Measurements from ENCODE around the gene SACM1L. TPM values are rescaled to one million over a fixed set of nuclear protein-coding genes. Genes with fewer than 3 reads are reported as not detected.
"Not testable (repeated sequence)": the region's sequence is repeated elsewhere in the genome, so short reads cannot be mapped to it uniquely, and the experiment has no call there.

The SACM1L gene
- polyA plus RNA-seq, 1 donor: 87.8 TPM

DNA sequence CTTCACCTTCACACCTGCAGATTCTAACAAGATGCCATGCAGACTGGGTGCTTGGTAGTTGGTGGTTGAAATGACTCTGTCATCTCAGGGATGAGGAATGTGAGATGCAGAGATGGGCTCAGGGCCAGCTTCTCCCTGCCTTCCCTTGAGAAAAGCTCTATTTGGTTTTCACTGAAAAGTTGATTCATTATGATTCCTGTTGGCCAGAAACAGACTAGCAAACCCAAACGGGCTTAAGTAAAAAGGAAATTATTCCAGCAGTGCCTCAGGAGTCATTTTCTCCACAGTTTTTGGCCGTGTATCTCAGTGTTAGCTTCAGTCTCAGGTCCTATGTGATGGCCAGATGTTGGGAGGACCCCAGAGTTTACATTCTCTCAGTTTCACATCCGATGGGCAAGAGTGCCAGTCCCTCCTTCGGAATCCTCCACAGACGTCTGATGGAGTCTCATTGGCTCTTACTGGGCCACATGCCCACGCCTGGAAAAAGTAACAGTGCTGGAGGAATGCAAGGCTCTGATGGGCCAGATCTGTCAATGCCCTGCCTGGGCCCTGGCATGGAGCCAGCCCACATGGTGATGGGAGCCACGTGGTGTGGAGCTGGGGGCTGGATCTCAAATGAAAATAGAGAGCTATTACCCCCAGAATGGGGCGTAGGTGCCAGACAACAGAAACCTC lies 22.3 kb upstream of the SACM1L start:
- DNase-seq: no peak

DNA sequence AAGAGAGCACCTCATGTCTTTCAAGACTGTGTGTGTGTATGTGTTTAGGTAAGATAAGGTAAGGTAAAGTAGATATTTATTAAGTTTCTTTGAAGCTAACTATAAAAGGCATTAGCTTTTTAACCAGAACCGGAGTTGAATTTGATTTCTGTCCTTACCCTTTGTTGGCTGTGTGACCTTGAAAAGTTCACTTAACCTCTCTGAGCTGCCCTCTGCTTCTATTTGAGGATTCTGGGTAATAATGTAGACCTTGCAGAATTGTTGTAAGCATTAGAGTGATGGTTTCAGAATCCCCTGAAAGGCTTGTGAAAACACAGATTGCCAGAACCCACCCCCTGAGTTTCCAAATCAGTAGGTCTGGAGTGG lies 21.6 kb upstream of the SACM1L start:
- no peak for DNase-seq

DNA sequence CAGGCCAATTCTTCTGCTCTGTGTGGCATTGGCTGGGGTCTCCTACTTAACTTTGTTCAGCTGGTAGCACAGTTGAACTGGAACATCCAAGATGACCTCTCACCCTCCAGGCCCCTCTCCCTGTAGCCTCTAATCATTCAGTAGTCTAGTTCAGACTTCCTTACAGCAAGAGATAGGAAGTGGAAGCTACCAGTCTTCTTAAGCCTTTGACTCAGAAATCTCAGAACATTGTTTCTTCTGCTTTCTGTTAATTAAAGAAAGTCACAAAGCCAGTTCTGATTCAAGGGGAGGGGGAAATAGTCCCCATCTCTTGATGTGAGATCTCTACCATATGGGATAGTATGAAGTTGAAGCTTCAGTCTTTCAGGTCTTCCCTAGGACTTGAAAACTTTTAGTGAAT lies 18.8 kb upstream of the SACM1L start:
- no peak for DNase-seq

DNA sequence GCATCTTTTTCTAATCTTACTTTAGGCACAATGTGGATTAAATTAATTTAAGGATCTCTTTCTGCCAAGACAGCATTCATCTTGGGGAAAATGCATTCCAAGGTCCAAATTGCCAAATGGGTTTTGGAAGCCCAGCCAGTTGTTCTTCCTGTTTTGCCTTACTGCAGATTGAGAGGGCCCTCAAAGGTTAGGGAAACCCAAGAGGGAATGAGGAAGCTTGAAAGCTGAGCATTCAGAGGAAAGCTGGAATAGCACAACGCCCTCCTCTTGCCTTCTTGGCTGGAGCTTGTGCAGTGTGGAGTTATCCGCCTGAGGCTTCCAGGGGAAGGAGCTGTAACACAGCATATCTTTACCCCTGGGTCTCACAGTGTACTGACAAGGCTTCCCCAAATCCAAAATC lies 18.2 kb upstream of the SACM1L start:
- no peak for DNase-seq

DNA sequence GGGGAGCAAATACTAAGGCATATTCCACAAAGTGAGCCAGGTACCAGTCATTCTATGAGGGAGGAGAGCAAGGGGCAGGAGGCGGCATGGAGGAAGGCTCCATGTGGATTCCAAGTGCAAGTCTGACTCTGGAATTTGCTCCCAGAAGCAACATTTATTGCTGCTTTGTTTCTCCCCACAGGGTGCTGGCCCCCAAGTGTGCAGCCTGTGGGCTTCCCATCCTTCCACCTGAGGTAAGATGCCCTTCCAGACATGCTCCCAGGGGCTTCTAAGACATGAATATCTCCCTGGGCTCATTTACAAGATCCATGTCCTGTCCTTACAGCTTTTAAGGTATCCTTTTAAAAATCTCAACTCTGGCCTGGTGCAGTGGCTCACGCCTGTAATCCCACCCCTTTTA lies 15.9 kb upstream of the SACM1L start:
- no peak for DNase-seq

DNA sequence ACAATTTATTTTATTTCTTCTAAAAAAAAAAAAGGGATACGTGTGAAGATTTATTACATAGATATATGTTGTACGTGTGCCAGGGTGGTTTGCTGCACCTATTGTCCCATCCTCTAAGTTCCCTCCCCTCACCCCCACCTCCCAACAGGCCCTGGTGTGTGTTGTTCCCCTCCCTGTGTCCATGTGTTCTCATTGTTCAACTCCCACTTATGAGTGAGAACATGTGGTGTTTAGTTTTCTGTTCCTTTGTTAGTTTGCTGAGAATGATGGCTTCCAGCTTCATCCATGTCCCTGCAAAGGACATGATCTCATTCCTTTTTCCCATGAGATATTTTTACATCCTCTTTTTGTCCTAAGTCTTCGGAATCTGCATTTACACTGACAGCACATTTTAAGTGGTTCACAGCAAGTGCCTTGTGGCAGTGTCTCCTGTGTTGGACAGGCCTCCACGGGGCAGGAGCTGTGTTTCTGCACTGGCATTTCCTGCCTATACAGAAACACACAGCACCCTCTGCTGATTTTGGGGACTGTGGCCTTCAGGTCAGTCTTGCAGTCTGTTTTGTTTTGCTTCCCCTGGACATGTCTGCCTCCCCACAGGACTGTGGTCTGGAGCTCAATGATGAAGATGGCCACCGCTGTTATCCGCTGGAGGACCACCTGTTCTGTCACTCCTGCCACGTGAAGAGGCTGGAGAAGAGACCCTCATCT lies 12.7 kb upstream of the SACM1L start:
- no peak for DNase-seq

DNA sequence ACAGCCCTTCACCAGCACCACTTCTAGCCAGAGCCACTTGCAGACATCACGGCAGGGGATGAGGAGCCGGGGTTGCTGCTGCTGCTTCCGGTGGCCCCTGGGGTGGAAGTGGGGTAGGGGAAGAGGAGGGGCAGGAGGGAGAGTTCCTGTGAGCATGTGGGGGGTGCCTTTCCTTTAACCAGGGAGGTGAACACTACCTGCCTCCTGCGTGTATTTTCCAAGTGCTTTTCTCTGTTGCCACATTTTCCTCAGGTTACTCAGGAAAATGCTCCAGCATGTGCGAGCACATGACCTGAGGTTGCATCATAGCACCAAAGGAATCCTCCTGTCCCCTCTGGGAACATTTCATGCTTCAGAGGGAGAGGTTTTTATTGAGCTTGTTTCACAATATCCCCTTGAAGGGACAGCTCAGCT lies 12.2 kb upstream of the SACM1L start:
- no peak for DNase-seq

DNA sequence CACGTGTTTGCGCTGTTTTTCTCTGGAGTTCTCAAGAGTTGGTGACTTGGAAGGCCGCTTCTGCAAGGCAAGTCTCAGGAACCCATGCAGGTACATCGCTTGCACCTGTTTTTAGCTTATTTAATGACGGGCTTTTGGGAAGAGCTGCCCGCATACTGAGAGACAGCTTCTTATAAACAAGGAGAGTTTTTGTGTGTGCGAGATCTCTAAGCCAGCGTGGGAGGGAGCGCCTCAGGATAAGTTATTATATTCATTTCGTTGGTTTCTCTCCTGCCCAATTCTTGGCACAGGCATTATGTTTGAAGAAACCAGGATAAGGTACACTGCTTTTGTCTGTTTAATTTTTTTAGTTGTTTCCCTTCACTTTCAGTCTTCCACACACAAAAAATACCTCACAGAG lies 11.4 kb upstream of the SACM1L start:
- no peak for DNase-seq

DNA sequence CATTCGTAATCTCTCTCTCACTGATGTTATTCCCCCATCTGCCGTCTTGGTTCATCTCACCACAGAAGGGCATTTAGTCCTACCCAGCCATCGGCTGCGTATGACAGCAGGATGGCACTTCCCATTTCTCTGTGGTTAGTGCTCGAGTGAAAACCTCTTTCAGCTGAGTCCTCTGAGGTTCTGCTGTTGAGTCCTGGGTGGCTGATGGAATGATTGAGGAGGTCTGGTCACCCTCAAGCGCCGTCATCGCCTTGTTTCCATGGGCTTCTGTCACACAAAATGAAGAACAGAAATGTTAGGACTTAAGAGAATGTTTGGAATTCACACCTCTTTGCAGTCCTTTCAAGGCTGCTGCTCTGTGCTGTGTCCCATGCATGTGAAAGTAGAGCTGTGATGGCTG lies 9.4 kb upstream of the SACM1L start:
- DNase-seq: no peak

DNA sequence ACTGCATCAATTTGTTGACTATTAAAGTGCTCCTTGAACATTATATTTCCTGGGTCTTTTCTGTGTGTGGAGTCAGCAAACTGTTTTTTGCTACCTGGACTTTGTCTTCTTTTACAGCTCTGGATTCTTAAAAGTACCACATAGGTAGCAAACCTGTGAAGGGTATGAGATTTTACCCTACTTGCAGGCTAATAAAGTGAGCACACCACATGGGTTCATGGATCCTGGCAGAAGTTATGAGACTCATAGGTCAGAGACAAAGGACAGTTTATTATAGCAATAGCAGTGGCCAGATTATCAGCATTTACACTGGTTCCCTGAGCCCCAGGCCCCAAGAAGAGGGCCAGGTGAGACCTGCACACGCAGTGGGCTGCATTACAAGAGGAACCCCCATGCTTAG lies 8.0 kb upstream of the SACM1L start:
- DNase-seq: no peak

DNA sequence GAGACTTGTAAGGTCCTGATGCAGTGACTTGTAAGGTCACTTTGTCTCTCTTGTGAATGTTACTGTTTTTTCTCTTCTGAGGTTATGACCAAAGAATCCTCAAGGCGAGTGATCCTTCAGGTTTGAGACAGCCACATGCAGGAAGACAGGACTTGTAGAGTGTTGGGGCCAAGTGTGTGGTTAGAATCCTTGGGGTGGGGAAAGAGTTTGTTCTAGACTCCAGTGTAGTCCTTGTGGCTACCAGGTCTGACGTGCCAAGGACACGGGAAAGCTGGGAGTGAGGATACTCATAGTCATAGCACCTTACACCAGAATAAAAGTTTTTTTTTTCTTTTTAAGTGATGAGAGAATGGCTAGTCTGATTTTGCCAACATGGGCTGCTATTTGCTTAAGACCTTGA lies 7.3 kb upstream of the SACM1L start:
- DNase-seq: no peak

DNA sequence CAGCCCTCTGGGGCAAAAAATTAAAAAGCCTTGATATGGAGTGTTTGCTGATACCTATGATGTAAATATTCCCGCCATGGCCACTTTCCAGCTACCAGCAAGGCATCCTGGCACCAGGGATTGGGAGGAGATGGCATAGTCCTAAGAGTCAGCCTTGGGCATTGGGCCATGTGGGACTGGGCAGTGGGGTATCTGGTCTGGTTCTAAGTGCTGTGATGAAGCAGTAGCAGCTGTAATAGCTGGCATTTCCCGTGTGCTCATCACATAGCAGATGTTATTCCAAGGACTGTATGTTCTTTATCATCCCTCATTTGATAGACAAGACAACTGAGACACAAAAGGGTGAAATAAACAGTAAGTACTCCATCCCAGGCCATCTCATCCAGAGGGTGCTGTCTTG lies 6.9 kb upstream of the SACM1L start:
- no peak for DNase-seq

DNA sequence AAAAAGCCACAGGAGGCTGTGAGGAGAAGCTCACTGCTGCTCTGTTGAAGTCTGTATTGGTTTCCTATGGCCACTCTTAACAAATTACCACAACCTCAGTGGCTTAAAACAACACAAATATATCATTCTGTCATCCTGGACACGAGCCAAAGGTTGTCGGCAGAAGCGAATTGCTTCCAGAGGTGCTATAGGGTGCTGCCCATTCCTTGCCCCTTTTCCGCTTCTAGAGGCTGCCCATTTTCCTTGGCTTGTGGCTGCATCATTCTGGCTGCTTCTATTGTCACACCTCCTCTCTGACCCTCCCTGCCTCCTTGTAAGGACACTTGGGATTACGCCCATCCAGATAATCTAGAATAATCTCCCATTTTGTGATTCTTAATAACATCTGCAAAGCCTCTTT lies 6.4 kb upstream of the SACM1L start:
- no peak for DNase-seq

DNA sequence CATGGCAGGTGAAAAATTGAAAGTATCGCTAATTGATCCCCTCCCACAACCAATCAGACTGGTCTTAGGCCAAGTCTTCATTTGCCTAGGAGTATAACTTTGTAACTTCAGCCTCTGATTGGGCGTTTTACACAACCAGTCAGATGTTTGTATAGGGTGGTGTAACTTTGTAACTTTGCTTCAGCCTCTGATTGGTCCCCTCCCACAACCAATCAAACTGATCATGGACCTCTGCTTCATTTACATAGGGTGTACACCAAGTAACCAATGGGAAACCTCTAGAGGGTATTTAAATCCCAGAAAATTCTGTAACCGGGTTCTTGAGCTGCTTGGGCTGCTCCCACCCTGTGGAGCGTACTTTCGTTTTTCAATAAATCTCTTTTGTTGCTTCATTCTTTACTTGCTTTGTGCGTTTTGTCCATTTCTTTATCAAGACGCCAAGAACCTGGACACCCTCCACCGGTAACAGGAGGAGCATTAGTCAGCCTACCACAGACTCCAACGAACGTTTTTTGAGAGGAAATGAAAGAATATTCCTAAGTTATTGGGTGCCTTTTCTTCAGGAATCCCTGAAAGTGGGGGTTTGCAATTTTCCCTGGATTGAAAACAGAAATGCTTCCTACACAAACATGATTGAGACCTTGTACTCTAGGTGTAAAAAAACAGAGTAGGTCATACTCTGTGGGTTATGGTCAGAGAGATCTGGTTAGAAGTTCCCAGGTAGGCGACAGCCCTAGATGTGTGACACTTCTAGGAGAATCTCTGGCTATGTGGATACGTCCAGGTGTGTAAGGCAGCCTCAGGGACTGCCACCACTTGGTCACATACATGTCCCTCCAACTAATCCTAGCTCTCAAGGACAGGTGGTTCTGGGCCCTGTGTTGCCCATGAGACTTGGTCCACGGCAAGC lies 5.5 kb upstream of the SACM1L start:
- no peak for DNase-seq

DNA sequence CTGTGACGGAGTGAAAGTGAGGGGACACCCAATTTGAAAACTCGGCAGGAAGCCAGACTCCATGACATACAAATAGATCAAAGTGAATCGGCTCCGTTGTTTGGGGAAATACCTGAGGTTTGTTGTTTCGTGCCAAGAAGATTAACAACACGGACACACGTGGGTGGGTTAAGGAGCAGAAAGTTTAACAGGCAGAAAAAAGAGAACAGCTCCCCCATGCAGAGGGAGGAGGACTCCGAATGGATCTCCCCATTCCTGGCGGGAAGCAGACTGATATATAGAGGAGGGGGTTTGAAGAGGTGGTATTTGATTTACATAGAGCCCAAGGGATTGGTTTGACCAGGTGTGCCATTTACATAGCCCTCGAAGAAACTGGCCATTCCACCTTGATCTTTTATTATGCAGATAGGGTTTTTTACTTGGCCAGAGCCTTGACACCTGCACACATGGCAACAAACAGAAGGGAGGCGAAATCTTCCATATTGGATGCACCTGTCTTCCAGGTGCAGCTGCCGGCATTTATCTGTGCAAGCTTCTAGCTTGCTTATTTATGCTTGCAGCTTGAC lies 4.8 kb upstream of the SACM1L start:
- no peak for DNase-seq

DNA sequence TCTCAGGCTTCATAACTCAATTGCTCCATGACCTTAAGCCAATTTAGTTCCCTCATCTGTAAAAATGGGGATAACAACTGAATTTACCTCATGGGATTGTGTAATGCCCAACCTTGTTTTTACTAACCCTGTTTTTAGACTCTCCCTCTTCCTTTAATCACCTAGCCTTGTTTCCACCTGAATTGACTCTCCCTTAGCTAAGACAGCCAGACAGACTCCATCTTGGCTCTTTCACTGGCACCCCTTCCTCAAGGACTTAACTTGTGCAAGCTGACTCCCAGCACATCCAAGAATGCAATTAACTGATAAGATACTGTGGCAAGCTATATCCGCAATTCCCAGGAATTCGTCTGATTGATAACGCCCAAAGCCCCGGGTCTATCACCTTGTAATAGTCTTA lies 3.5 kb upstream of the SACM1L start:
- not testable (repeated sequence) for DNase-seq

DNA sequence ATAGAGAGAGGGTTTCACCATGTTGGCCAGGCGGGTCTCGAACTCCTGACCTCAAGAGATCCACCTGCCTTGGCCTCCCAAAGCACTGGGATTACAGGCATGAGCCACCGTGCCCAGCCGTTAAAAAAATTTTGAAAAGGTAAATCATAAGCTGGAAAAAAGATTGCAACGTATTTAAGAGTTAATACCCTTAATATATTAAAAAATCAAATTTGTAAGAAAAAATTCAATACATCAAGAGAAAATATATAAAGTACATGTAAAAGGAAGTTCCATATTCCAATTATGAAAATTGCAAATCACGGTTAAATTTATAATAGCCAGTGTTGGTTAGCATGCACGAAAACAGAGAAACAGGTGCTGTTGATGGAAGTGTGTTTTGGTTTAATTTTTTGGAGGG lies 2.3 kb upstream of the SACM1L start:
- no peak for DNase-seq

DNA sequence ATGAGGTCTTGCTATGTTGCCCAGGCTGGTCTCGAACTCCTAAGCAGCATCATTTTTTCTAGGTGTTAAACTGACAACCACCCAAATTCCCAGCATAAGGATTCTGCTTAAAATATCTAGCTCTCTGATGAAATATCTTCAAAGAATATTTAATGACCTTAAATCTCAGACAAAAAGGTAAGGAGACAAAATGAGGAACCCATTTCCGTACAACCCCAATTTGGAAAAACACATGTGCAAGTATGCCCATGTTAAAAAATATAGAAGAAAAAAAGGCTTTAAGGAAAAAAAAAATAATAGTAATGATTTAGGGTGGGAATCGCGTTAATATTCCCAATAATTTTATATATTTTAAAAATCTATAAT lies 1.4 kb upstream of the SACM1L start:
- no peak for DNase-seq

DNA sequence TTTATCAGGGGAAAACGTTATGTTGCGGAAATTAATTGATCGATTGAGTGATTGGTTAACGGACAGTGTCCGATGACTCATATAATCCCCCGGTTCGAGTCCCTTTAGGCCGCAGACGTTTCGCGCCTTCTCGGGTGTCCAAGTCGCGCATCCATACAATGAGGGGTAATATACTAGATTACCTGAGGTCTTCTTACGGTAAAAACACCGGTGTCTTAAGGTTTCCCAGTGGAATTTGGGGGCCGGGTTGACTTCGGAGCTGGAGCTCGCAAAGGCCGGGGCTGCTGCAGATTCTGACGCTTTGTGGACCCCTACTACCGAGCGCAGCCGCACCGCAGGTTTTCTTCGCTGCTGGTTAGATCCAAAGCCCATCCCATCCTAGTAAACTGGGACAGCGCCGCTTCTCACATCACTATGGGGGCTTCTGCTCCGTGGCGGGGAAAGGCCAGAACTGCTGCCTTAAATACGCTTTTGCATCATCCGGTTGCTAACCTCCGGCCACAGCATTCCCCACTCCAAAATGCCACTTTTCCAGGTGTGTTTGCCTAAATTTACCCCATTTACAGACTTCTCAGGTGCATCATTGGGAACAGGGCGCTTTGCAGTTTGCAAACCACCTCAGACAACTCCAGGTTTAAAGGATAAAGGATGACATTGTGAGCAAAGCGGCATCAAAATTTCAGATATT lies 858 bp upstream of the SACM1L start:
- DNase-seq: no peak

DNA sequence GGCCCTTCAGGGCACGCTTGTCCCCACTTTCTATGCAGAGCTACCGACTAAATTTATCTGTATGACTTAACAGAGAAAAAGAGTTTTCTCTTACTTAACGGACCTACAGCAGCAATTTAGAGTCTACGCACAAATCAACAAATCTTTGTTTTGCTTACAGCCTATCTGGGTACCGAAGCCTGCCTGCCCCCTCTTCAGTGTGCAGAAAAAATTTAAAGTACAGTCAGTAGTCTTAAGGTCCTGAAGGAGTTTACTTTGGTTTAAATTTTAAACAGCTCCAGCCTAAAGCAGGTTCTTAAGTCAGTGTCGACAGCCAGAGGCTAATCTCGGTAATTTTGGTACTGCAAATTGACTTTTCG lies 570 bp downstream of the SACM1L start:
- DNase-seq: no peak

DNA sequence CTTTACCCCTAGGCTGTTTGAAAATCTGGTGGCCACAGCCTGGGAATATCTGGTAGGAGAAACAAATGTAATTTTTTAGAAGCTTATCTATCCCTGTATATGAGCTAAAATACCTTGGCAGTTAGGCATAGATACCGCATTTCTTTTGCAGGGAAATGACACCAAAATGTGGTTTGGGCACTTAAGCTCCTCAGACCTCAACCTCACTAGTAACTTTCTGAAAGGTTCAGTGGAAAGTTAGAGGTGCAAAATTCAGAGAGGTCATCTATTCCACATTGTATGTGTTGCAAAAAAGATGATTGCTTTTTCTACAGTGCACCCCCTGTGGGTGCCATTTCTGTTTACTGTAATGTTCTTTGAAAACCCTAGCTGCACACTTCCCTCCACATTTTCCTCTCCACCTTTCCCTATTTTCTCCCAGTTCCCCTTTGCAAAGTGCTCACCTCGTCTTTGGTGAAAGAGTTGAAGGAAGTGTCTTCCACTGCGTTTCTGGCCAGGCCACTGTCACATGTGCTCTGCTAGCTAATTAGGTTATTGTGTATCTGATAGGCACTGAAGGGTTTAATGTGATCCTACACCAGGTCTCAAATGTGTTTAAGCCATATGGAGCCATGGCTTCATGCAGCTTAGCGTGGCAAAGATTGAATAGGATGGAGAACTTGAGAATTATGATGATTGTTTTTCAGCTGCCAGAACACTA lies 1.3 kb downstream of the SACM1L start:
- no peak for DNase-seq

DNA sequence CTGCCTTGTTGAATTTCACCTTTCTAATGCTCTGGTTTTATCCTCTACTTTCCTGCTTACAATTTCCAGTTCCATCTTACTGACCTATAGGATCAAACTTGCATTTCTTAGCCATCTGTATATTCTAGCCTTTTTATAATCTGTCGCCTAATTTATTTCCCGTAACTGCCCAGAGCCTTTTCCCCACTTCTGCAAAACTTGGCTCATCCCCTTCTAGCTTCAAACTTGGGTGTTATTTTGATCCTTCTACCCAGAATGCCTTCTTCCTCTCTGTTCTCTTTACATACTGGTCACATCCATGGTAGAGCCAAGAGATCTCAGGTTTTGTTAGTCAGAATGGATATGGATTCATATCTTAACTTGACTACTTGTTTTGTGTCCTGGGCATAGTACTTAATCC lies 2.6 kb downstream of the SACM1L start:
- DNase-seq: no peak
